ENCODE measurements around the gene HLA-DRB5.

DNA sequence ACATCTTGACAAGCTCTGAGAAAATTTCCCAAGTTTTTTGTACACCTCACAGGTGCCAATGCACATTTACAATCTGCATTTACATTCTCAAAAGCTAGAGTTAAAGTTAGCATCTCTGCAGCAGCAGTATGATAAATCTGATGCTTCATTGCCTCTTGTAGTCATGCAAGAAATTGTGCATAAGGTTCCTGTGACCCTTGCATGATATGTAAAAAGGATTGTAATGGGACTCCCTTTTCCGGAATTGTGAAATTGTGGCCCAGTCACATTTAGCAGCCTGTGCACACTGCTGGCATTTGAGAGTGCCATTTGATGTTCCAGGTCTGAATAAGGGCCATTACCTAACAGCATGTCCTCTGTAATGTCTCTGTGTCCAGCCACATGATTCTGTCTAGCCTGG is 35.4 kb upstream of the HLA-DRB5 start:
- TF ChIP-seq, protein P1, sequence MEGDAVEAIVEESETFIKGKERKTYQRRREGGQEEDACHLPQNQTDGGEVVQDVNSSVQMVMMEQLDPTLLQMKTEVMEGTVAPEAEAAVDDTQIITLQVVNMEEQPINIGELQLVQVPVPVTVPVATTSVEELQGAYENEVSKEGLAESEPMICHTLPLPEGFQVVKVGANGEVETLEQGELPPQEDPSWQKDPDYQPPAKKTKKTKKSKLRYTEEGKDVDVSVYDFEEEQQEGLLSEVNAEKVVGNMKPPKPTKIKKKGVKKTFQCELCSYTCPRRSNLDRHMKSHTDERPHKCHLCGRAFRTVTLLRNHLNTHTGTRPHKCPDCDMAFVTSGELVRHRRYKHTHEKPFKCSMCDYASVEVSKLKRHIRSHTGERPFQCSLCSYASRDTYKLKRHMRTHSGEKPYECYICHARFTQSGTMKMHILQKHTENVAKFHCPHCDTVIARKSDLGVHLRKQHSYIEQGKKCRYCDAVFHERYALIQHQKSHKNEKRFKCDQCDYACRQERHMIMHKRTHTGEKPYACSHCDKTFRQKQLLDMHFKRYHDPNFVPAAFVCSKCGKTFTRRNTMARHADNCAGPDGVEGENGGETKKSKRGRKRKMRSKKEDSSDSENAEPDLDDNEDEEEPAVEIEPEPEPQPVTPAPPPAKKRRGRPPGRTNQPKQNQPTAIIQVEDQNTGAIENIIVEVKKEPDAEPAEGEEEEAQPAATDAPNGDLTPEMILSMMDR (IDR thresholded peaks at IDR 0.05; ENCODE audit: insufficient read depth, low read length) = no peak
- no peak for TF ChIP-seq POLR2AphosphoS5 (IDR thresholded peaks at IDR 0.05; ENCODE audit: low read depth)
